Measurements from ENCODE around the gene CASP10. TPM values are rescaled to one million over a fixed set of nuclear protein-coding genes. Genes with fewer than 3 reads are reported as not detected.
A peak's percentile ranks its signal among the peaks of the same experiment; 100 is the strongest.

The CASP10 gene
- polyA plus RNA-seq, 1 donor: 19.9 TPM

GRCh38 chr2:201242571-201243277 lies 59.8 kb downstream of the CASP10 start:
- H3K36me3 ChIP-seq (ENCODE audit: control insufficient read depth, insufficient read depth, low read length): peaks cover 4% of the 10 kb centered on the region
- H3K4me3 ChIP-seq (ENCODE audit: low read length): no peak overlapping the region
- no peak overlapping the region for H3K27ac ChIP-seq (ENCODE audit: low read length)
- no peak for DNase-seq
- no peaks in the 10 kb centered on the region for H3K27me3 ChIP-seq (ENCODE audit: control insufficient read depth, insufficient read depth, low read length)
- H3K4me1 ChIP-seq (ENCODE audit: control insufficient read depth, insufficient read depth, low read length): no peaks in the 10 kb centered on the region
- H3K9me3 ChIP-seq (ENCODE audit: control insufficient read depth, low read depth, low read length): no peaks in the 10 kb centered on the region

GRCh38 chr2:201244829-201245228 lies 61.9 kb downstream of the CASP10 start:
- Histone ChIP-seq H3K9me3 (ENCODE audit: control insufficient read depth, low read depth, low read length) (no peaks in the 10 kb centered on the region), H3K36me3 (ENCODE audit: control insufficient read depth, insufficient read depth, low read length) (peaks cover 2% of the 10 kb centered on the region), H3K27me3 (ENCODE audit: control insufficient read depth, insufficient read depth, low read length) (no peaks in the 10 kb centered on the region), H3K4me3 (ENCODE audit: low read length) (no peak overlapping the region), H3K4me1 (ENCODE audit: control insufficient read depth, insufficient read depth, low read length) (no peaks in the 10 kb centered on the region), H3K27ac (ENCODE audit: low read length) (no peak overlapping the region)
- no peak for DNase-seq
- WGBS (ENCODE audit: insufficient coverage, low lambda C conversion rate): no CpG with 5 or more reads among the region's 5 CpGs

- WGBS (ENCODE audit: insufficient coverage, low lambda C conversion rate): no CpG with 5 or more reads among the region's 4 CpGs
- no peak overlapping the region for H3K27ac ChIP-seq (ENCODE audit: low read length)
- H3K4me1 ChIP-seq (ENCODE audit: control insufficient read depth, insufficient read depth, low read length): no peaks in the 10 kb centered on the region
Measured at GRCh38 chr2:201246280-201246679, 63.3 kb downstream of the CASP10 start.

GRCh38 chr2:201248288-201248844 lies 65.4 kb downstream of the CASP10 start:
- H3K27ac ChIP-seq (ENCODE audit: low read length): no peak overlapping the region
- no peak for DNase-seq
- H3K27me3 ChIP-seq (ENCODE audit: control insufficient read depth, insufficient read depth, low read length): no peaks in the 10 kb centered on the region
- H3K4me3 ChIP-seq (ENCODE audit: low read length): no peak overlapping the region
- 100% methylated on average over 2 of the region's 6 CpGs for WGBS (ENCODE audit: insufficient coverage, low lambda C conversion rate)
- H3K4me1 ChIP-seq (ENCODE audit: control insufficient read depth, insufficient read depth, low read length): no peaks in the 10 kb centered on the region
- H3K9me3 ChIP-seq (ENCODE audit: control insufficient read depth, low read depth, low read length): no peaks in the 10 kb centered on the region
- H3K36me3 ChIP-seq (ENCODE audit: control insufficient read depth, insufficient read depth, low read length): no peaks in the 10 kb centered on the region

More at GRCh38 chr2:201246280-201246679, 63.3 kb downstream of the CASP10 start:
- Histone ChIP-seq H3K9me3 (ENCODE audit: control insufficient read depth, low read depth, low read length) (no peaks in the 10 kb centered on the region), H3K4me3 (ENCODE audit: low read length) (no peak overlapping the region), H3K27me3 (ENCODE audit: control insufficient read depth, insufficient read depth, low read length) (no peaks in the 10 kb centered on the region), H3K36me3 (ENCODE audit: control insufficient read depth, insufficient read depth, low read length) (no peaks in the 10 kb centered on the region)
- DNase-seq: no peak

GRCh38 chr2:201249889-201250288 lies 66.9 kb downstream of the CASP10 start:
- WGBS (ENCODE audit: insufficient coverage, low lambda C conversion rate): no CpG with 5 or more reads among the region's 2 CpGs

GRCh38 chr2:201250741-201251140 lies 67.8 kb downstream of the CASP10 start:
- no peaks in the 10 kb centered on the region for H3K27me3 ChIP-seq (ENCODE audit: control insufficient read depth, insufficient read depth, low read length)
- no peak overlapping the region for H3K27ac ChIP-seq (ENCODE audit: low read length)
- H3K4me3 ChIP-seq (ENCODE audit: low read length): no peak overlapping the region
- H3K4me1 ChIP-seq (ENCODE audit: control insufficient read depth, insufficient read depth, low read length): peaks cover 5% of the 10 kb centered on the region
- DNase-seq: no peak
- WGBS (ENCODE audit: insufficient coverage, low lambda C conversion rate): 100% methylated on average over 1 of the region's 4 CpGs
- H3K36me3 ChIP-seq (ENCODE audit: control insufficient read depth, insufficient read depth, low read length): no peaks in the 10 kb centered on the region
- no peaks in the 10 kb centered on the region for H3K9me3 ChIP-seq (ENCODE audit: control insufficient read depth, low read depth, low read length)

More at GRCh38 chr2:201249889-201250288, 66.9 kb downstream of the CASP10 start:
- no peak for DNase-seq
- Histone ChIP-seq H3K27me3 (ENCODE audit: control insufficient read depth, insufficient read depth, low read length) (no peaks in the 10 kb centered on the region), H3K36me3 (ENCODE audit: control insufficient read depth, insufficient read depth, low read length) (no peaks in the 10 kb centered on the region), H3K4me1 (ENCODE audit: control insufficient read depth, insufficient read depth, low read length) (peaks cover 5% of the 10 kb centered on the region), H3K27ac (ENCODE audit: low read length) (no peak overlapping the region), H3K9me3 (ENCODE audit: control insufficient read depth, low read depth, low read length) (no peaks in the 10 kb centered on the region), H3K4me3 (ENCODE audit: low read length) (no peak overlapping the region)

- peak in 1 of 2 donors; percentile 28 for DNase-seq
- Histone ChIP-seq H3K27me3 (ENCODE audit: control insufficient read depth, insufficient read depth, low read length) (no peaks in the 10 kb centered on the region), H3K36me3 (ENCODE audit: control insufficient read depth, insufficient read depth, low read length) (no peaks in the 10 kb centered on the region), H3K4me1 (ENCODE audit: control insufficient read depth, insufficient read depth, low read length) (peaks cover 8% of the 10 kb centered on the region), H3K27ac (ENCODE audit: low read length) (peak overlapping the region; percentile 28), H3K4me3 (ENCODE audit: low read length) (no peak overlapping the region), H3K9me3 (ENCODE audit: control insufficient read depth, low read depth, low read length) (no peaks in the 10 kb centered on the region)
- no CpG with 5 or more reads among the region's 5 CpGs for WGBS (ENCODE audit: insufficient coverage, low lambda C conversion rate)
Measured at GRCh38 chr2:201254081-201254730, 71.3 kb downstream of the CASP10 start.

GRCh38 chr2:201255408-201256033 lies 72.6 kb downstream of the CASP10 start:
- H3K36me3 ChIP-seq (ENCODE audit: control insufficient read depth, insufficient read depth, low read length): no peaks in the 10 kb centered on the region
- no peak overlapping the region for H3K4me3 ChIP-seq (ENCODE audit: low read length)
- no peaks in the 10 kb centered on the region for H3K27me3 ChIP-seq (ENCODE audit: control insufficient read depth, insufficient read depth, low read length)
- no CpG with 5 or more reads among the region's 3 CpGs for WGBS (ENCODE audit: insufficient coverage, low lambda C conversion rate)
- no peak for DNase-seq
- no peaks in the 10 kb centered on the region for H3K9me3 ChIP-seq (ENCODE audit: control insufficient read depth, low read depth, low read length)
- no peak overlapping the region for H3K27ac ChIP-seq (ENCODE audit: low read length)
- H3K4me1 ChIP-seq (ENCODE audit: control insufficient read depth, insufficient read depth, low read length): peaks cover 17% of the 10 kb centered on the region

GRCh38 chr2:201256082-201256481 lies 73.1 kb downstream of the CASP10 start:
- H3K4me3 ChIP-seq (ENCODE audit: low read length): no peak overlapping the region
- no peaks in the 10 kb centered on the region for H3K36me3 ChIP-seq (ENCODE audit: control insufficient read depth, insufficient read depth, low read length)
- peaks cover 18% of the 10 kb centered on the region for H3K4me1 ChIP-seq (ENCODE audit: control insufficient read depth, insufficient read depth, low read length)
- H3K9me3 ChIP-seq (ENCODE audit: control insufficient read depth, low read depth, low read length): no peaks in the 10 kb centered on the region
- no peak overlapping the region for H3K27ac ChIP-seq (ENCODE audit: low read length)
- no CpG with 5 or more reads among the region's 3 CpGs for WGBS (ENCODE audit: insufficient coverage, low lambda C conversion rate)
- no peaks in the 10 kb centered on the region for H3K27me3 ChIP-seq (ENCODE audit: control insufficient read depth, insufficient read depth, low read length)
- DNase-seq: no peak

- H3K4me3 ChIP-seq (ENCODE audit: low read length): peak overlapping the region; percentile 56
- no peaks in the 10 kb centered on the region for H3K36me3 ChIP-seq (ENCODE audit: control insufficient read depth, insufficient read depth, low read length)
- H3K27ac ChIP-seq (ENCODE audit: low read length): peak overlapping the region; percentile 97
- no peaks in the 10 kb centered on the region for H3K9me3 ChIP-seq (ENCODE audit: control insufficient read depth, low read depth, low read length)
- H3K4me1 ChIP-seq (ENCODE audit: control insufficient read depth, insufficient read depth, low read length): peaks cover 18% of the 10 kb centered on the region
- no CpG with 5 or more reads among the region's 12 CpGs for WGBS (ENCODE audit: insufficient coverage, low lambda C conversion rate)
- no peaks in the 10 kb centered on the region for H3K27me3 ChIP-seq (ENCODE audit: control insufficient read depth, insufficient read depth, low read length)
- DNase-seq: no peak
Measured at GRCh38 chr2:201257381-201257955, 74.5 kb downstream of the CASP10 start.
